Neuronal stem cell (in vitro differentiated cells): ENCODE measurements around the gene MAP3K3.

Source experiments
- DNase-seq: peaks from one replicate; pipeline ENCODE4 v3.0.0-alpha.2; 2013; ENCODE audit warnings: low spot score
- H2AFZ ChIP-seq: one replicate; pipeline ENCODE4 v1.6.1; 2013; ENCODE audit warnings: mild to moderate bottlenecking, low read length, inconsistent platforms
- H2AK5ac ChIP-seq: 2 replicates; pipeline ENCODE4 v1.6.1; 2013; ENCODE audit warnings: low read depth, mild to moderate bottlenecking, inconsistent platforms, low read length, moderate library complexity, mixed read lengths
- H2BK120ac ChIP-seq: 2 replicates; pipeline ENCODE4 v1.6.1; 2013; ENCODE audit warnings: low read depth, mild to moderate bottlenecking, inconsistent platforms, low read length, moderate library complexity, mixed read lengths
- H2BK12ac ChIP-seq: one replicate; pipeline ENCODE4 v1.6.1; 2013; ENCODE audit warnings: low read length, inconsistent platforms
- H2BK15ac ChIP-seq: 2 replicates; pipeline ENCODE4 v1.6.1; 2013; ENCODE audit warnings: mild to moderate bottlenecking, low read length, inconsistent platforms, mixed read lengths
- H2BK5ac ChIP-seq: one replicate; pipeline ENCODE4 v1.6.1; 2013; ENCODE audit warnings: inconsistent platforms, mild to moderate bottlenecking, low read length, moderate library complexity
- H3K14ac ChIP-seq: one replicate; pipeline ENCODE4 v1.6.1; 2013; ENCODE audit warnings: low read length, inconsistent platforms
- H3K18ac ChIP-seq: 2 replicates; pipeline ENCODE4 v1.6.1; 2013; ENCODE audit warnings: low read length, inconsistent platforms
- H3K23ac ChIP-seq: 2 replicates; pipeline ENCODE4 v1.6.1; 2013; ENCODE audit warnings: low read depth, mild to moderate bottlenecking, mixed read lengths, low read length, inconsistent platforms; ENCODE audit not compliant: poor library complexity
- H3K27ac ChIP-seq: replicated peaks from 3 replicates; pipeline ENCODE4 v1.5.1; 2013; ENCODE audit warnings: low read length, inconsistent platforms
- H3K27me3 ChIP-seq, 3 experiments: 2 replicates each; pipeline ENCODE4 v1.6.1; 2013; ENCODE audit warnings: low read length in 3 of 3, mild to moderate bottlenecking in 2 of 3, inconsistent platforms in 1 of 3, low read depth in 1 of 3, mixed read lengths in 1 of 3, moderate library complexity in 1 of 3; ENCODE audit not compliant: control insufficient read depth in 3 of 3, insufficient read depth in 3 of 3
- H3K36me3 ChIP-seq, 2 donors: replicated peaks in 1 of 2; 2 replicates each; pipeline ENCODE4 v1.6.1; 2013; ENCODE audit warnings: low read length in 2 of 2; ENCODE audit not compliant: control insufficient read depth in 2 of 2, insufficient read depth in 2 of 2
- H3K4ac ChIP-seq: 2 replicates; pipeline ENCODE4 v1.6.1; 2013; ENCODE audit warnings: inconsistent platforms, mild to moderate bottlenecking, low read length, moderate library complexity
- H3K4me1 ChIP-seq, 2 donors: 1 replicate in 1 of 2; 2 replicates in 1 of 2; pipeline ENCODE4 v1.6.1; 2013; ENCODE audit warnings: low read length in 2 of 2, low read depth in 1 of 2; ENCODE audit not compliant: control insufficient read depth in 2 of 2, insufficient read depth in 1 of 2
- H3K4me2 ChIP-seq: one replicate; pipeline ENCODE4 v1.6.1; 2013; ENCODE audit warnings: mild to moderate bottlenecking, low read length, inconsistent platforms; ENCODE audit not compliant: insufficient read depth, poor library complexity, severe bottlenecking
- H3K4me3 ChIP-seq, 2 donors: 2 replicates each; pipeline ENCODE4 v1.5.1; 2013; ENCODE audit warnings: low read length in 2 of 2, mild to moderate bottlenecking in 2 of 2, inconsistent platforms in 1 of 2, moderate library complexity in 1 of 2
- H3K79me1 ChIP-seq: one replicate; pipeline ENCODE4 v1.6.1; 2013; ENCODE audit warnings: low read depth, mild to moderate bottlenecking, inconsistent platforms, low read length, moderate library complexity
- H3K9ac ChIP-seq: one replicate; pipeline ENCODE4 v1.6.1; 2013; ENCODE audit warnings: mild to moderate bottlenecking, low read depth, low read length, inconsistent platforms; ENCODE audit not compliant: poor library complexity
- H3K9me3 ChIP-seq, 2 donors: replicated peaks in 1 of 2; 2 replicates each; pipeline versions ENCODE3 to v1.6.1; 2013; ENCODE audit warnings: low read length in 2 of 2, mild to moderate bottlenecking in 2 of 2, inconsistent platforms in 1 of 2, low read depth in 1 of 2, mixed read lengths in 1 of 2, moderate library complexity in 1 of 2; ENCODE audit not compliant: control insufficient read depth in 2 of 2, insufficient read depth in 1 of 2
- H4K8ac ChIP-seq: one replicate; pipeline ENCODE4 v1.6.1; 2013; ENCODE audit warnings: low read depth, mild to moderate bottlenecking, inconsistent platforms, low read length, moderate library complexity
- H4K91ac ChIP-seq: one replicate; pipeline ENCODE4 v1.6.1; 2013; ENCODE audit warnings: low read length, low read depth, mild to moderate bottlenecking, inconsistent platforms; ENCODE audit not compliant: poor library complexity
- WGBS, 2 donors: extraction: QIAGEN DNeasy Blood & Tissue Kit; methylation state at CpG; one replicate each; pipeline ENCODE4 v1.1.7; 2013; ENCODE audit warnings: missing lambda C conversion rate in 2 of 2, mixed read lengths in 1 of 2; ENCODE audit not compliant: insufficient read length in 2 of 2, insufficient replicate concordance in 1 of 2; ENCODE audit errors: extremely low coverage in 2 of 2; 5-methylcytosine and 5-hydroxymethylcytosine counted together

Gene MAP3K3

GRCh38 chr17:63680700-63681099 lies 58.5 kb downstream of the MAP3K3 start:
- Histone ChIP-seq H2AK5ac (no peak overlapping the region), H3K4ac (no peak overlapping the region)

GRCh38 chr17:63681530-63681929 lies 59.3 kb downstream of the MAP3K3 start:
- Histone ChIP-seq H3K14ac (no peak overlapping the region), H4K8ac (no peak overlapping the region), H4K91ac (no peak overlapping the region), H2BK12ac (no peak overlapping the region), H2AFZ (no peak overlapping the region), H3K4ac (no peak overlapping the region), H3K9me3 (no peaks in the 10 kb centered on the region), H3K36me3 (peaks cover 12 to 76% of the 10 kb centered on the region in 2 donors), H3K27ac (no peak overlapping the region), H3K4me1 (peaks cover 0 to 3% of the 10 kb centered on the region in 2 donors), H3K4me2 (no peak overlapping the region), H3K23ac (no peak overlapping the region), H2AK5ac (peak overlapping the region; percentile 57), H3K4me3 (no peak overlapping the region), H2BK120ac (no peak overlapping the region), H3K27me3 (no peaks in the 10 kb centered on the region), H3K9ac (no peak overlapping the region), H2BK5ac (no peak overlapping the region), H3K18ac (no peak overlapping the region), H3K79me1 (no peaks in the 10 kb centered on the region), H2BK15ac (no peak overlapping the region)
- no peak for DNase-seq
- WGBS, 2 donors, result no CpG with 5 or more reads among the region's 8 CpGs

More at GRCh38 chr17:63680700-63681099, 58.5 kb downstream of the MAP3K3 start:
- H2AFZ ChIP-seq, result no peak overlapping the region
- H3K79me1 ChIP-seq, result no peaks in the 10 kb centered on the region
- no peak for DNase-seq
- H3K4me3 ChIP-seq, result no peak overlapping the region
- no peak overlapping the region for H3K23ac ChIP-seq
- no peak overlapping the region for H4K8ac ChIP-seq
- peaks cover 0 to 3% of the 10 kb centered on the region in 2 donors for H3K4me1 ChIP-seq
- no peak overlapping the region for H3K27ac ChIP-seq
- WGBS, 2 donors, result no CpG with 5 or more reads among the region's 1 CpG
- no peak overlapping the region for H4K91ac ChIP-seq
- H3K36me3 ChIP-seq, result peaks cover 10 to 69% of the 10 kb centered on the region in 2 donors
- no peak overlapping the region for H2BK5ac ChIP-seq
- no peaks in the 10 kb centered on the region for H3K27me3 ChIP-seq
- H3K4me2 ChIP-seq, result no peak overlapping the region
- no peak overlapping the region for H3K9ac ChIP-seq
- no peaks in the 10 kb centered on the region for H3K9me3 ChIP-seq
- H2BK120ac ChIP-seq, result no peak overlapping the region
- no peak overlapping the region for H2BK15ac ChIP-seq
- no peak overlapping the region for H3K14ac ChIP-seq
- H3K18ac ChIP-seq, result no peak overlapping the region
- H2BK12ac ChIP-seq, result no peak overlapping the region

DNA sequence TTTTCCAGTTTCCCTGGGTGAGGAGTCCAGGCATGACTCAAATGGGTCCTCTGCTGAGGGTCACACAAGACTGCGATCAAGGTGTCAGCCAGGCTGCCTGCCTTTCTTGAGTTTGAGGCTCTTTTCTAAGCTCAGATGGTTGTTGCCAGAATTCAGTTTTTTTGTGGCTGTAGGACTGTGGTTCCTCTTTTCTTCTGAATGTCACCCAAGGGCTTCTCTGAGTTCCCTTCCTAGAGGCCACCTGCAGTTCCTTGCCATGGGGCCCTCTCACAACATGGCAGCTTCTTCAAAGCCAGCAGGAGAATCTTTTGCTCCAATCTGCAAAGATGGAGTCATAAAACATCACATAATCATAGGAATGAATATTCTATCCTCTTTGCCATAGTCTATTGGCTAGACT lies 60.2 kb downstream of the MAP3K3 start:
- no peak overlapping the region for H3K9ac ChIP-seq
- H3K27ac ChIP-seq, result no peak overlapping the region
- DNase-seq, result no peak
- no peak overlapping the region for H3K14ac ChIP-seq
- H3K36me3 ChIP-seq, result peaks cover 12 to 70% of the 10 kb centered on the region in 2 donors
- H3K23ac ChIP-seq, result no peak overlapping the region
- H2AFZ ChIP-seq, result no peak overlapping the region
- H3K79me1 ChIP-seq, result no peaks in the 10 kb centered on the region
- peaks cover 0 to 3% of the 10 kb centered on the region in 2 donors for H3K4me1 ChIP-seq
- H3K9me3 ChIP-seq, result no peaks in the 10 kb centered on the region
- H2AK5ac ChIP-seq, result no peak overlapping the region
- no peak overlapping the region for H2BK5ac ChIP-seq
- no peak overlapping the region for H4K91ac ChIP-seq
- no peak overlapping the region for H2BK120ac ChIP-seq
- no peak overlapping the region for H4K8ac ChIP-seq
- H2BK15ac ChIP-seq, result no peak overlapping the region
- H3K27me3 ChIP-seq, result no peaks in the 10 kb centered on the region
- H3K18ac ChIP-seq, result no peak overlapping the region
- no peak overlapping the region for H3K4me3 ChIP-seq
- WGBS, 2 donors, result no CpG with 5 or more reads among the region's 1 CpG
- no peak overlapping the region for H3K4ac ChIP-seq
- H2BK12ac ChIP-seq, result no peak overlapping the region
- no peak overlapping the region for H3K4me2 ChIP-seq

GRCh38 chr17:63682981-63683380 lies 60.8 kb downstream of the MAP3K3 start:
- H2BK12ac ChIP-seq, result no peak overlapping the region
- H2AFZ ChIP-seq, result no peak overlapping the region
- no peak overlapping the region for H2BK5ac ChIP-seq
- no peak overlapping the region for H3K4ac ChIP-seq
- no peak overlapping the region for H2BK120ac ChIP-seq
- H3K4me2 ChIP-seq, result no peak overlapping the region
- no peak overlapping the region for H4K8ac ChIP-seq
- H3K27ac ChIP-seq, result no peak overlapping the region
- no peak overlapping the region for H2AK5ac ChIP-seq
- H3K23ac ChIP-seq, result no peak overlapping the region
- H3K9me3 ChIP-seq, result no peaks in the 10 kb centered on the region
- H3K79me1 ChIP-seq, result no peaks in the 10 kb centered on the region
- peaks cover 0 to 3% of the 10 kb centered on the region in 2 donors for H3K4me1 ChIP-seq
- peaks cover 12 to 68% of the 10 kb centered on the region in 2 donors for H3K36me3 ChIP-seq
- no peak for DNase-seq
- no peak overlapping the region for H3K4me3 ChIP-seq
- H3K27me3 ChIP-seq, result no peaks in the 10 kb centered on the region
- no peak overlapping the region for H3K9ac ChIP-seq
- no peak overlapping the region for H4K91ac ChIP-seq
- no peak overlapping the region for H2BK15ac ChIP-seq
- H3K18ac ChIP-seq, result no peak overlapping the region
- H3K14ac ChIP-seq, result no peak overlapping the region
